ENCODE results near the gene GJA3.

Gene GJA3

GRCh38 chr13:20126541-20127261 is 34.2 kb downstream of the GJA3 start:
- DNase-seq: no peak

- DNase-seq: no peak
These were observed 35.1 kb downstream of the GJA3 start for GRCh38 chr13:20125783-20126165.

GRCh38 chr13:20125129-20125782 is 35.6 kb downstream of the GJA3 start:
- DNase-seq: no peak

DNA sequence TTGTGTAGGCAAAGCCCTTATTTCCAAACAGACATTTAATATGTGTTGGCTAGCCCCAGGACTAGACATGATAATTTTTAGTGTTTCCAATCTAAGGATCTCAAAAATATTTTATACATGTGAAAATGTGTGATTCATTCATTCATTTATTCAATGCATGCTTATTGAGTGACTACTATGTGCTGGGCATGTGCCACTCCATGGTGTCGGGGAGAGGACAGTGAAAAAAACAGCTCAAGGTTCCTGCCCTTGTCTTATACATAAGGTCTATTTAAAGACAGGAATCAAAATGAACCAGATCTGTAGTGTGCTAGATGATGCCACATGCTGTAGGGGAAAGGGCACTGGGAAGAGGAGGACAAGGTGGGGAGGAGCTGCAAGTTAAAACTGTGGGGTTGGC is 36.5 kb downstream of the GJA3 start:
- no peak for DNase-seq

DNA sequence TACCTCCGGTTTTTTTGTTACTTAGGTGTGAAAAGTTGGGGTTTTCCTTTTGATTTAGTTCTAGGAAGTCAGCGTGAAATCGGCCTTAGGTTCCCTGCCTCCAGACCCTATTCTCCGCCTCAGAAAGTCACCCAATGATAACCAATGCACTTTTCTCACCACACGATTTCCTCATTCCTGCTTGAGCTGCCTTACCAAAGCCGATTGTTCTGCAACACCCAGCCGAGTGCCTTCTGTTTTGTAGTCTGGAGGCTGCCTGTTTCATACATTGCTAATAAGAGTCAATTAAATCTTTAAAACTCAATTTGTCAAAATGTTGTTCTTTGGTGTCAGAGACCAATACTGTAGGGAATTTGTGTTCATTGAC is 39.7 kb downstream of the GJA3 start:
- no peak for DNase-seq

- no peak for DNase-seq
These were observed 40.9 kb downstream of the GJA3 start for GRCh38 chr13:20119960-20120359.

DNA sequence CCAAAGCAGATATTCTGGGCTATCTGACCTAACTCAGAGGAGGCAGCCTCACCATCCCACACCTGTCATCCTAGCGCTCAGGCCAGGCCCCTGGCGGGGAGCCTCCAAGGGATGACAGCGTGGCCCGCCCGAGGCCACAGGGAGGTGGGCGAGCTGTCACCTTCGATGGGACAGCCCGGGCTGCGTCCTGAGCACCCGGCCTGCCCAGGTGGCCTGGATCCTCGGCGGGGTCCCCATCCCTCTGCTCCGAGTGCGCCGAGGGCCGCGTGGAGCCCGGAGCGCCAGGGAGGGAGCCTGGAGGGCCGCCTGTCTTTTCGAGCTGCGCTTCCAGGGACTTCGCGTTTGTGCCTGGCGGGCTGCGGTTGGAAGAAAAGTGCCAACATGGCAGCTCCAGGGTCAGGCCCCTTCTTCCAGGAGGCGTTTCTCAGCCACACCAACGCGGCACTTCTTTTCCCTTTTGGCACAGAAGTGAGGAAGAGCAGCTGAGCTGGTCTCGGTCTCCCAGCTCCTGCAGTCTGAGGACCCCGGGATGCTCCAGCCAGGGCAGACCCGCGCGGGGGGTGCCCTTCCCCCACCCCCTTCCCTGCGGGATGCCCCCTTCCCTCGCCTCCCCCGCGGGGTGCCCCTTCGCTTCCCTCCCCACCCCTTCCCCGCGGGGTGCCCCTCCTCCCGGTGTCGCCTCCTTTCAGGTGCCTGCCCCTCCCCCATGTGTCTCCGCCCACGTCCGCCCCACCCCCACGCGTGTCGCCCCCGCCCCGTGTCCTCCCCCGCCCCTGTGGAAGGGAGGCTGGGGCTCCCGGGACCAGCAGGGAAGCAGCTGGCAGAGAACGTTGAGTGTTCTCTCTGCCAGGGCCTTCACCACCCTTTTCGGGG is 42.3 kb downstream of the GJA3 start:
- DNase-seq: peak; percentile 46

- no peak for DNase-seq
These were observed 44.6 kb downstream of the GJA3 start for GRCh38 chr13:20116213-20116612.

- DNase-seq: no peak
These were observed 46.7 kb downstream of the GJA3 start for GRCh38 chr13:20114066-20114610.

DNA sequence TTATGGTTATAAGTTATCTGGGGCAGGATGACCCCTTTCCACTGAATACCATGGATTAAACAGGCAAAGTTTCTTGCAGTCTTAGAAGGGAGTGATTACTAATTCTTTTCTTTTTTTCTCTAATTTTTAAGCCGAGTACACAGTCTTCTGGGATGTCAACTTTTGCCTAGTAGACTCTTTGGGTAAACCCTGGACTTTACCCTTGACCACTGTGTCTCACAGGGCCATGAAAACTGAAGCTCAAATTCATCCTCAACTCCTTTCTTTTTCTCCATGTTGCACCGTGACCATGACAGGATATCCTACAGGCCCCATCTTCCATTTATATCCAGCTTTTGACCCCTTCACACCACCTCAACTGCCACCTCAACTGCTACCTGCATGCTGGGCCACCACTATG is 51.8 kb downstream of the GJA3 start:
- no peak for DNase-seq

- DNase-seq: no peak
These were observed 54.1 kb downstream of the GJA3 start for GRCh38 chr13:20106742-20107141.

DNA sequence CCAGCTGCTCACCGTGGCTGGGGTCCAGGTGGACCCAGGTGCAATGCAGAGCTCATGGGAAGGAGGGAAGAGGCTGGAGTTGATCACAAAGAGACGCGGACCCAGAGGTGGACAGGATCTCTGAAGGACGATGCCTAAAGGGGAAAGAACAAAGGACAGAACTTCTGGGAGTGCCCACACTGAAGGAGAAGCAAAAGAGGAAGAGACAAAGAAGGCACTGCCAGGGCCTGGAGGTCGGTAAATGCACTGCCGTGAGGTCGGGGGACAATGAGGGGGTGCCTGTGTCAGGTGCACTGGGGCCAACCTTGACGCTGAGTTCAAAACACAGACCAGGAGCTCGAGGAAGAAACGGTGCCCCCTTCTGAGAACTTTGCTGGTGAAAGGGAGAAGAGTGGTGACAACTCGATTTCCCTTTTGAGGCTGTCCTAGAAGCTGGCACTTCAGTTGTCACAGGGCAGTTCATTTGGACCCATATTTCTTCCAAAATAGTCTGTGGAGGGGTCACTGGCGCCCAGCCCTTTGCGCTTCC is 55.6 kb downstream of the GJA3 start:
- DNase-seq: no peak

- DNase-seq: no peak
These were observed 58.2 kb downstream of the GJA3 start for GRCh38 chr13:20102525-20103180.

- DNase-seq: no peak
These were observed 59.2 kb downstream of the GJA3 start for GRCh38 chr13:20101467-20102316.

- no peak for DNase-seq
These were observed 61.5 kb downstream of the GJA3 start for GRCh38 chr13:20099319-20099718.

DNA sequence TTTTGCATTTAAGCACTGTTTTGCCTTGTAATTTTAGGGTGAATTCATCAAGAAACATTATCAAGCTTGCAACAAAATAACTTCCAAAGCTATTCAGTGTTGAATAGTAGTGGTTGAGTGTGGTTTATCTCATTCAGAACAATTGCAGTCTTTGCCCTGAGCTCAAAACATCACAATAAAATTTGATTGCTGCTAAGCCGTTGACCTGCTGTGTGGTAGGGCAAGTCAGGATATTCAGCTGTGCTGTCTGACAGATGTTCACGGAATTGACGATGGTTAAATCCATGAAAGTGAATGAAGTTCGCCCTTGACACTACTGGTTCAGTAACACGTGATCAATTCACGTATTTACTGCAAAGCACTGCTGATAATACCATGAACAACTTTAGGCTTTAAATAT is 66.9 kb downstream of the GJA3 start:
- no peak for DNase-seq

DNA sequence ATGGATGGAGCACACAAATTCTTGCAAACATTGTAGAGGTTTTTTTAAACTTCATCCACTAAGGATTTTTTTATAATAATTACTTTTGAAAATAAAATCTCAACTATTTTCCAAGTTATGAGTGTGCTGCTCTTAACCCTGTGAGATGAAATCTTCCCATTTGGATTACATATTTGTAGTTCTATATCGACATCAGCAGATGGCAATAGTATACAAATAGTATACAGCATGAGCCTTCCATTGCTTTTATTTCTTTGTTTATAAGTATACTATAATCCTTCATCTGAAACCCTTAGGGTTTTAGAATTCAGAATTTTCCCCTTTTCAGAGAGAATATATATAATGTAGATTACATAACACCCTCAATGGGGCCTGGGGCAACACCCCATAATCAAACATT is 70.5 kb downstream of the GJA3 start:
- DNase-seq: no peak

Measured in stimulated activated CD4-positive, alpha-beta T cell treated with anti-CD3 and anti-CD28 coated beads, Interleukin-4, amount 100 ng/mL, for 1 hour (primary cell).